NCI-H2196 treated with DMSO at 0.1 percent for 48 hours (cell line): ENCODE results near the gene CSF1R.
"Not testable (repeated sequence)": the region's sequence is repeated elsewhere in the genome, so short reads cannot be mapped to it uniquely, and the experiment has no call there.

Source experiments
- DNase-seq: peaks from one replicate; lab custom pipeline; 2025; ENCODE audit not compliant: unreplicated experiment; lab: John Stamatoyannopoulos, UW

CSF1R gene

GRCh38 chr5:150033334-150033733 is 53.0 kb downstream of the CSF1R start:
- no peak for DNase-seq

GRCh38 chr5:150028047-150028446 is 58.3 kb downstream of the CSF1R start:
- not testable (repeated sequence) for DNase-seq

GRCh38 chr5:150026682-150027172 is 59.6 kb downstream of the CSF1R start:
- DNase-seq, result no peak

GRCh38 chr5:150024346-150024984 is 61.9 kb downstream of the CSF1R start:
- DNase-seq, result no peak

GRCh38 chr5:150023136-150023535 is 63.2 kb downstream of the CSF1R start:
- no peak for DNase-seq

GRCh38 chr5:150022681-150023080 is 63.7 kb downstream of the CSF1R start:
- DNase-seq, result no peak

- DNase-seq, result no peak
These were observed 64.2 kb downstream of the CSF1R start for GRCh38 chr5:150022158-150022531.

GRCh38 chr5:150021491-150022157 is 64.7 kb downstream of the CSF1R start:
- no peak for DNase-seq

GRCh38 chr5:150020249-150020648 is 66.1 kb downstream of the CSF1R start:
- DNase-seq, result no peak

- DNase-seq, result no peak
These were observed 68.9 kb downstream of the CSF1R start for GRCh38 chr5:150017226-150018005.

- no peak for DNase-seq
These were observed 69.8 kb downstream of the CSF1R start for GRCh38 chr5:150016537-150016936.

GRCh38 chr5:150015415-150015814 is 70.9 kb downstream of the CSF1R start:
- DNase-seq, result no peak

- DNase-seq, result no peak
These were observed 71.9 kb downstream of the CSF1R start for GRCh38 chr5:150014456-150014855.

GRCh38 chr5:150013931-150014330 is 72.4 kb downstream of the CSF1R start:
- DNase-seq, result no peak

GRCh38 chr5:150009671-150010387 is 76.5 kb downstream of the CSF1R start:
- DNase-seq, result no peak

GRCh38 chr5:150007050-150007449 is 79.3 kb downstream of the CSF1R start:
- no peak for DNase-seq

GRCh38 chr5:150006318-150006717 is 80.0 kb downstream of the CSF1R start:
- no peak for DNase-seq
